HG02759 (cell line): Measurements from ENCODE around the gene WTIP.
"Not testable (repeated sequence)": the region's sequence is repeated elsewhere in the genome, so short reads cannot be mapped to it uniquely, and the experiment has no call there.

ENCODE experiments used
- ATAC-seq: cut with Tn5 transposase; IDR thresholded peaks from one replicate; pipeline ENCODE4 v1.9.1; 2021; ENCODE audit warnings: mild to moderate bottlenecking, moderate library complexity; ENCODE audit not compliant: unreplicated experiment

WTIP gene

DNA sequence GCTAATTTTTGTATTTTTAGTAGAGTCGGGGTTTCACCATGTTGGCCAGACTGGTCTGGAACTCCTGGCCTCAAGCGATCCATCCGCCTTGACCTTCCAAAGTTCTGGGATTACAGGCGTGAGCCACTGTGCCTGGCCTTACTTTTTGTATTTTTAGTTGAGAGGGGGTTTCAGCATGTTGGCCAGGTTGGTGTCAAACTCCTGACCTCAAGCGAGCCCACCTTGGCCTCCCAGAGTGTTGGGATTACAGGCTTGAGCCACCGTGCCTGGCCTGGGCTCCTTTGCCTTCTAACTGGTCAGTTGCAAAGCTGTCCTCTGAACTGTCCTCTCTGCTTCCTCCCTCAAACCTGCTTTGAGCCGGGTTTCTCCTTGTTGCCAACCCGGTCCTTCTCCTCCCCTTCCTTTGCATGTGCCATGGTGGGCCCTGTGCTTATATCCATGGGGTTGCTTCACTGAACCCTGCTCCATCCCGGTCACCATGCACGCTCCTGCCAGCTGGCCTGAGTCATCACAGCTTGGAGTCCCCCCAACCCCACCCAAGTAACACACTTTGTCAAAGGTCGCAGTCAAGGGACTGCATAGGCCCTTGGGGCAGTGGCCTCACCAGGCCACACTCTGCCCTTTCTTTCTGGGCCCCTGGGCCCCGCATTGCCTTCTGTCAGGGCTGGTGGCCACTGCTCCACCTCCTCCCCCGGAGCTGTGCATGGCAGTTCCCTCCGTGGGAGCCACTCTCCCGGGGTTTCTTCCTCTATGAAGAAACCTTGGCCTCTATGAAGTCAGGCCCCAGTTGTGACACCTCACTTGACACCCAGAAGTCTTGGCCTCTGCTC is 21.2 kb downstream of the WTIP start:
- ATAC-seq, result no peak

DNA sequence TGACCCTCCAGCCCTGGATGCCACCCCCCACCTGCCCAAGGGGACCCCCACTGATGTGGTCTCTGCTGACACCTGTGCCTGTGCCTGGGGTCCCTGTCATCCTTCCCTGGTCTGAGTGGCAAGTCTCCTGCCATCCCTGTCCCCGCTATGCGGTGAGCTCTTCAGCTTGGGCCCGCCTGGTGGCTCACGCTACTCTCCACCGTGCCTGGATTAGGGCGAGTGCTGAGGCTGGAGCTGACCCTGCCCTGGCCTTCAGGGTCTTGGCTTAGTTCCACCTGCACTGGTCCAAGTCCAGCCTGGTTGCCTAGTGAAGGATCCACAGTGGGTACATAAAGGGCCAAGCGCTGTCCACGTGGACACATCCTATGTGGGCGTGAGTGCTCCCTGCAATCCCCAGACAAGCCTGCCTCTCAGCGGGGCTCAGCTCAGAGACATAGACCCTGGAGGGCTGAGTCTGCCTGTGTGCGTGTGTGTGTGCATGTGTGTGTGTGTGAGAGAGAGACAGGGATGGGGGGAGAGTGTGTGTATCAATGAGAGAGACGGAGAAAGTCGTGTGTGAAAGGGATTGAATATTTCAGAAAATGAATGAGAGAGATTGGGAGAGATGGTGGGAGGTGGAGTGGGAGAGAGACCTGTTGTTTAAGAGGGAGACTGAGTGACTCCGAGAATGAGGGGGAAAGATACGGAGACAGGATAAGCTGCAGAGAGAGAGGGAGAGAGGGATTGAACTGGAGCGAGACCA is 22.1 kb downstream of the WTIP start:
- ATAC-seq, result no peak

DNA sequence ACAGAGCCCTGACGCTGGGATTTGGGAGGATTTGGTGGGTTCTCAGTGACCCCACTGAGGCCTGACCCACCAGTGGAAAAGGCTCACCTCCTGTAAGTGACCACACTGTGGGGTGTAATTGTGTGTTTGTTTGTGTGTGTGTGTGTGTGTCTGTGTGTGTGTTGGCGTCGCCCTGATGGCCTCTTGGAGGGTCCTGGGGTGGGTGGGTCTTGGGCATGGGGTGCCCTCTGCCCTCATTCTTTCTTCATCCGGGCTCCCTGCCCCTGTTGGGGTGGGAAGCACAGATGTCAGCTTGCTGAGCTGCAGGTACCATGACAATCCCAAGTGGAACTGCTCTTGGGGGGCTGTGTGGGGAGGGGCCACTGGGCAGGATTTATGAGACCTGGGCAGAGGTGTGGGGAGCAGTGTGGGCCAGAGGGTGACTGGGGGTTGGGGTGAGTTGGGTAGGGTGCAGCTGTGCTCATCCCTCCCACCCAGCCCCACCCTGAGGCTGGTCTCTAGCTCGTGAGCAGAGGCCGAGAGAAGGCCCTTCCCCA is 22.8 kb downstream of the WTIP start:
- ATAC-seq, result no peak

DNA sequence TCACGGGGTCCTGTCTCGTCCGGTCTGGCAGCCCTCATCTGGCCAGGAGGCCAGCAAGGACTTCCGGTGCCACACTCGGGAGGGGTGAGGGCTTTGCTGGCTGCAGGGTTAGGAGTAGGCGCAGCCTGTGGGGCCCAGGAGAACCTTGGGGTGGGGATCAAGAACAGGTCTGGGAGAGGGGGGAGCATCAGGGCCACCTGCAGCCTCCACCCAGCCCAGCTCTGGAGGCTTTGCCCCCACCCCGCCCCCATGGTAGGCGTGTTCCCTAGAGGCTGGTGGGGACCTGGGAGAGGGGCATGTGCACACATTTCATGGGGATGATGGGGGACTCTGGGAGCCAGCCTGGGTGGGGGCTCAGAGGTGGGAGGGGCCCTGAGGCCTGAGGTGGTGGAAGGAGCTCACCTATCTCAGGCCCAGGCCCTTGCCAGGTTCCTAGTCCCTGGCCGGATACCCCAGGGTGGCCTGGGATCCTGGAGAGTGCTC is 23.3 kb downstream of the WTIP start:
- ATAC-seq, result no peak

DNA sequence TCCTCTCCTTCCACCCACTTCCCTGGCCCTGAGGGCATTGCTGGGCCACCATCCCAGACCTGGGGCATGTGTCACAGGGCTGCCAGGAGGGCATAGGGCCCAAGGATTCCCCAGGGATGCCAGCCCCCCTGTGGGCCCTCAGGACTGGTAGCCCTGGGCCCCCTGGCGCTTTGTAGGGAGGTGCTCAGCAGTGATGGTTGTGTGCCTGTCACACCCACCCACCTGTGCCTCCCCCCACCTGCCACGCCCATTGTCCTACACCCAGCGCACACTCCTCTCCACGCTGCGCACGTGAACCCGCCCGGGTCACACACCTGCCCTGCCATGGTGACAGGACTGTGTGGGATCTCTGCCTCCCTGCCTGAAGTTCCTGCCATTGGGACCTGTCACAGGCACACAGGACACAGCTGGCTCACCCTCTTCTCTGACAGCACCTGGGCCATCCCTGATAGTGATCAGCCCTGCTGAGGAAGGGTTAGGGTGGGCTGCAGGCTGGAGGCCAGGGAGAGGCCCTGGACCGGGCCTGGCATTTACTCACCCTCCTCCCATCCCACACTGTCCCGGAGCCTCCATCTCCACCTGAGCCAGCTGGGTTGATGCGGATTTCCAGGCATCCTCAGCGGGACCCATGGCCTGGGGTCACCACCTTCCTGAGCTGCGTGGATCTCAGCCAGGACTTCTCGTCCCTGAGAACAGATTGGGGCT is 23.9 kb downstream of the WTIP start:
- no peak for ATAC-seq

DNA sequence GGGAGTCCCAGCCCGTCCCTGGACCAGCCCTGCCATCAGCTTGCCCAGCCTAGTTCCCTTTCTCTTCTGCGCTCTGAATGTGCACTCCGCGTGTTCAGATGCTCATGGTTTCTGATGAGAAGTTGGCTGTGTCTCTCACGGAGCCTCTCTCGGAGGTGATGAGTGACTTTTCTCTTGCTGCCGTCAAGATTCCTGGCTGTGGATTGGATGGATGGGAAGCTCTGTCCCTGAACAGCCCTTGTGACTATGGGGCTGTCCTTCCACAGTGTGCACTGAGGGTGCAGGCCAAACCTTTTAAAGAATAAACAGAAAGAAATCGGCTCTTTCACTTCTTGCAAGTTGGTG is 24.4 kb downstream of the WTIP start:
- ATAC-seq, result no peak

DNA sequence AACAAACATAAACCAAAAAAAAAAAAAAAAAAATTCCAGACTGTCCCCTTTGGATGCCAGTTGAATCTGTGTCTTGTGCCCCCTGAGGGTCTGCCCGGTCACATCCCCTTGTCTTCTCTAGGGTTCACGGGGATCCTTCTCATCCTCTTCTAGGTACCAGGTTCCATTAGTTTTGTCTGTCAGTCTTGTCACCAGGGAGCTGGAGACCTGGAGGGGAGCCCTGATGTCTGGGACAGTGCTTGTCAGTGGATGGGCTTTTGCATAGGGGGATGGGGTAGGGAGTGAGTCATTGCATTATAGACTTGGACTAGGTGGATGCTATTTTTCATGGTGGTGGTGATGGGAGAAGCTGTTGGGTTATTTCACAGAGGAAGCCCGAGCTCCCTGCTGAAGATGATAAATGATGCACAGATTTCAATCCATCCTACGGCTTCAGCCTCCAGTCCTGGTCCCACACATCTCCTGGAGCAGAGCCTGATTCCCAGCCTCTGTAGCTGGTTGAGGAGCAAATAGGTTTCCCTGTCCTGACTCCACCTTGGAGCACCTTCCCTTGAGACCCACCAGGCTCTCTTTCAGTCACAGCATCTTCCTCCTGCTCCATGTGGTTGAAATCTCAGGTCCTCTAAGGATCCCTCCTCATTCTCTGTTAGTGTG is 26.0 kb downstream of the WTIP start:
- no peak for ATAC-seq

DNA sequence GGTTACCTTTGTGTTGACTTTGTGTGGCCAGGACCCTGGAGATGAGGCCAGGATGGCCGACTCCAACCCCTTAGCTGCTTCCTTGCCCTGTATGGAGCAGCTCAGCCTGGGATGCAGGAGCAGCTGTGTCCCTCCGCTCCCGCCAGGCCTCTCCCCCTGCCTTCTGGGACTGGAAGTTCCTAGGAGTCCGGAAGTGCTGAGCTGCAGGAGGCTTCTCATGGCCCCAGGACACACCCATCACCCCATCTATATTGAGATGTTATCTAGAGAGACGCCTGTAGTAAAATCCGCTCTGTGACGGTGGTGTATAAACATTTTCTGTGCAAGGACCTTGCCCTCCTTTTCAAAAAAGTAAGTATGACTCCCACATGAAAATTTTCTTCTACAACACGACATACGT is 27.0 kb downstream of the WTIP start:
- ATAC-seq, result no peak

DNA sequence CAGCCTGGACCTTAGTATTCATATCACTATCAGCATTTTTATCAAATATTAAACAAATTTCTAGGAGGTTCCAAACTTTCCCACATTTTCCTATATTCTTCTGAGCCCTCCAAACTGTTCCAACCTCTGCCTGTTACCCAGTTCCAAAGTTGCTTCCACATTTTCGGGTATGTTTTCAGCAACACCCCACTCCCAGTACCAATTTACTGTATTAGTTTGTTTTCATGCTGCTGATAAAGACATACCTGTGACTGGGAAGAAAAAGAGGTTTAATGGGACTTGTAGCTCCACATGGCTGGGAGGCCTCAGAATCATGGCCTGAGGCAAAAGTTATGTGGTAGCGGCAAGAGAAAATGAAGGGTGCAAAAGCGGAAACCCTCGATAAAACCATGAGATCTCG is 29.3 kb downstream of the WTIP start:
- not testable (repeated sequence) for ATAC-seq

DNA sequence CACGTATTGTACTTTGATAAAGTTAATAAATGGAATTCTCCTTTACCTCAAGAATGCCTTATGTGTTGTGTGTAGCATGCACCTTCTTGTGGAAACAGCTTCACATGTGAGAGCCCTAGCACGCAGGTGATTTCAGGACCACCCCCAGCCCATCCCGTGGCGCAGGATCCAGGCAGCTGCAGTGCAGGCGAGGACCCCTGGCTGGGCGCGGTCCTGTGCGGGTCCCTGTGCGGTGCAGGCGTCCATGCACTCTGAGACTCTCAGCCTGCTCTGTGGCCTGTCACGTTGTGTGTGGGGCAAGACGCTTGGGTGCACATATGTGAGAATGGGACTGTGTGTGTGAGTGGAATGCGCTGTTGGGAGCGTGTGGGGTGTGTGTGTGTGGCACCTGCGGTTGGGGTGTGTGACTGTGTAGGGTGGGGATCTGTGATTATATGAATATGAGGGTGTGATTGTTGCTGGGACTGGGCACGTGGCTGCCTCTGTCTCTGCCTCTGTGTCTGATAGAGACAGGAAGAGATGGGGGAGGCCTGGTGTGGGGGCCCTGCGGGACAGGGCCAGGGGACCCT is 30.8 kb downstream of the WTIP start:
- no peak for ATAC-seq

DNA sequence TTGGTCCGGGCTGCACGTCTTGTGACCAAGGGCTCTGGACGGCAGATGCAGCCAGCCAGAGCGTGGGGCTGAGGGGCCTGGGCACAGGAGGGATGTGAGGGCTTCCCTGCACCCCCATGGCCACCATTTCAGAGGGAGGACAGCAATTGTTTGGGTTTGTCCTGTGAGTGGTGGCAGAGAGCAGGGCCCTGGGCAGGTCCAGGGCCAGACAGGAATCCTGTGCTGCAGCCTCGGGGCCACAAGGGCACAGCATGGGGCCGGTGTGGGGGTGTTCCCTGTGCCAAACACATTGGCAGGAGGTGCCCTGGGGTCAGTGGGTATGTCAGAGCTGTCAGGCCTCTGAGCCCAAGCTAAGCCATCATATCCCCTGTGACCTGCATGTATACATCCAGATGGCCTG is 32.2 kb downstream of the WTIP start:
- no peak for ATAC-seq

DNA sequence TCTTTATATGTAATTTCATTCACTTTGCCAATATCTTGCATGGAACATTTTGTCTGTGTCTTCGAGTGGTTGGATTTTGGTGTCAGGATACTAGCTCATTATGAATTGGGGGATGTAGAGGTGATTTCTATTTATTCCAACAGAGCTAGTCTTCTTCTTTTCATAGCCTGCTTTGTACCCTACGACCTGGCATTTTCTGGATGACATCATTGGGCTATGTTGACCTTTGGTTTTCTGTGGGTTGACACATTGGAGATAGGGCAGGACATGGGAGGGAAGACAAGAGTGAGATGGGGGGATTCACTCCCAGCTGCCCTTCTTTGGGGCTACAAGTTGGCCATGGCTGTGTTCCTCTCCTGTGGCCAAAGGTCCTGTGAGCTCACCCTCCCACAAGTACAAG is 38.0 kb downstream of the WTIP start:
- no peak for ATAC-seq

DNA sequence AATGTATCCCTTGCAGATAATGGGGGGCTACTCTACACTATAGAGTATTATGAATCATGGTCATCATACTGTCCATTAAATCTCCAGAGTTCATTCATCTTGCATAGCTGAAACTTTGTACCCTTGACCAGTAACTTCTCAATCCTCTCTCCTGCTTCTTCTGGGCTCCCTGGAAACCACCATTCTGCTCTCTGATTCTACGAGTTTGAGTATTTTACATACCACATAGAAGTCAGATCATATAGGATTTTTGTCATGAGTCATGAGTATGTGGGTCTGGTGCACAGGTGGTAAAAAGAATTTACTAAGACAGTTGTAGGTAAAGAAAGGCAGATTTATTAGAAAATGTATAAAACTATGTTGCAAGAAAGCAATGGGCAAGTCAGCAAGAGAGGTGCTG is 41.9 kb downstream of the WTIP start:
- ATAC-seq, result no peak

DNA sequence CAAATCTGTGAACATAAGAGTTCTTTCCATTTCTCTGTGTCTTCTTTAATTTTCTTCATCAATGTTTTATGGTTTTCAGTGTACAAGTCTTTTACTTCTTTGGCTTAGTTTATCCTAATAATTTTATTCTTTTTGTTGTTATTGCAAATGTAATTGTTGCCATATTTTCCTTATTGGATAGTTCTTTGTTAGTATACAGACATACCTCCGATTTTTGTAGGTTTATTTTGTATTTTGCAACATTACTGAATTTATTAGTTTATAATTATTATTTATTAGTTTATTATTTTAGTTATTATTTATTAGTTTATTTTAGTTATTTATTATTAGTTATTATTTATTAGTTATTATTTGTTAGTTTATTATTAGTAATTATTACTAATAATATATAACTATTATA is 43.4 kb downstream of the WTIP start:
- no peak for ATAC-seq

DNA sequence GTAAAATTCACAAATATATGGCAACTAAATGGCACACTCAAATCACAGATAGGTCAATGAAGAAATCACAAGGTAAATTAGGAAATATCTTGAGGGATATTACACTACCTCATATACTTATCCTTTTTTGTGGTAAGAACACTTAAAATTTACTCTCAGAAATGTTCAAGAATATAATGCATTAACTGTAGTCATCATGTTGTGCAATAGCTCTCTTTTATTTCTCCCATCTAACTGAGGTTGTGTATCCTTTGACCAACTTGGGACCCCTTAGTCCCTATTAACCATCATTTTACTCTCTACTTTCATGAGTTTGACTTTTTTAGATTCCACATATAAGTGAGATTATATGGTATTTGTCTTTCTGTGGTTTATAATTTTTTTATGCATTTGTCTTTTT is 52.6 kb downstream of the WTIP start:
- ATAC-seq, result no peak

DNA sequence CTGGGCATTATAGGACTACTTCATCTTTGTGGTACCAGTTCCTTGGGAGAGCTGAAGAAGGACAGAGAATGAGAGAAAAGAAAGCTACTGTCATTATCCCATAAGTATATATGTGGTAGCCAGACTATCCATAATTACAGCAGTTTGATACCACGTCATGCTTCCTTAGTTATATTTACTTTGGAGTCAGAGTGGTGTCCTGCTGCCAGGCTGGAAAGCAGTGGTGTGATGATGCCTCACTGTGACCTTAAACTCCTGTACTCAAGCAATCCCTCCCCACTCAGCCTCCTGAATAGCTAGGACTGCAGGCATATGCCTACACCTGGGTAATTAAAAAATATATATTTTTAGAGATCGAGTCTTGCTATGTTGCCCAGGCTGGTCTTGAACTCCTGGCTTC is 57.8 kb downstream of the WTIP start:
- no peak for ATAC-seq

DNA sequence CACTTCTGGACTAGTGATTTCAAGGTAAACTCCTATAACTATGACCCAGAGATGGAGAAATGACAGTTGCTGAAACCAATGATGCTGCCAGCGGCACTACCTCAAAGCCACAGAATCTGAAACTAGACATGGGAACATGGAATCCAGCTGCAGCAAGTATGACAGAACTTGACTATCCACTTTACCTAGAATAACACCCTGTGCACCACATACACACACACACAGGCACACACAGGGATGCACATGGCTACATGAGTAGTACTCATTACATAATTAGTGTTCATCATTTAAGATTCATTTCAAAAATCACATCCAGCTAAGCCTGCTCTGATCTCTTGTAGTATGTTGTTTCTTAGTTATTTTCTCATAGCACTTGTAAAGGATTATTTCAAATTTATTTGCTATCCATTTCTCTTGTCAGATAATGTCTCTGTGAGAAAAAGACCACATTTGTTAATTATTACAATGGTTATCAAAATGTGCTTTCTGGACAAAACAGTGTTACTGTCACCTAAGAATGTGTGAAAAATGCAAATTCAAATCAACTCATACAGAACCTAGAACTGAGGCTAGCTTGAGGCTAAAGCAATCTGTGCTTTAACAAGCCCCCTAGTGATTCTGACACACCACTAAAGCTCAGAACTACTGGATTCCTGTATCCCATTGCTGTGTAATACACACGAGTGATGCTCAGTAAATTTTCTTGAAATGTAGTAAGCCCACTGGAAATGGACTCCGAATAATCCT is 59.4 kb downstream of the WTIP start:
- ATAC-seq, result peak; percentile 57

DNA sequence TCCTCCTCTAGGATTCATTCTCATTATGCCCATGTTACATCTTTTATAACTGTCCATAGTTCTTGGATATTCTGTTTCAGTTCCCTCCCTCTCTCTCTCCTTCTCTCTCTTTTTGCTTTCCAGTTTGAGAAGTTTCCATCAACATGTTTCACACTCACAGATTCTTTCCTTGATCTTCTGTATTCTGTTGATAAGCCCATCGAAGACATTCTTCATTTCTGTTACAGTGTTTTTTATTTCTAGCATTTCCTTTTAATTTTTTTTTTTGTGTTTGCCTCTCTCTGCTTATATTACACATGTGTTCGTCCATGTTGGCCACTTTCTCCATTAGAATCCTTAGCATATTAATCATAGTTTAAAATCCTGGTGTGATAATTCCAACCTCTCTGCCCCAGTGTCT is 68.3 kb downstream of the WTIP start:
- ATAC-seq, result no peak

DNA sequence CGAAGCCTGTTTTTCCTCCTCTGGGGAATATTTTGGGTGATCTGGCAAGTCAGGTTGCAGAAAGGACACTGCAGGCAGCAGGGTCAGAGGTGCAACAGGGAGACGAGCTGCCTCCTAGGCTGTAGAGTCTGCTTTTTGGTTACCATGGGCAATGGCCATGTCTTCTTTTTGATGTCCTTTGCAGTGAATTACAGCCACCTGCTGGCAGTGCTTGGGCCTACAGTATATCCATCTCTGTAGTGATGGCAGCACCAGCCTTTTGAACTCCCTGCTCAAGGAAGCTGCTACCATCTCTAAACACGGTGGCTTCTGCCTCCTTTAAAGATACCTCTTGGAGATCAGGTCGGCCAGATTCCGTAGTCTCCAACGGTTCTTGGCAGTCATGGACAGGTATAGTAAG is 73.9 kb downstream of the WTIP start:
- ATAC-seq, result no peak

DNA sequence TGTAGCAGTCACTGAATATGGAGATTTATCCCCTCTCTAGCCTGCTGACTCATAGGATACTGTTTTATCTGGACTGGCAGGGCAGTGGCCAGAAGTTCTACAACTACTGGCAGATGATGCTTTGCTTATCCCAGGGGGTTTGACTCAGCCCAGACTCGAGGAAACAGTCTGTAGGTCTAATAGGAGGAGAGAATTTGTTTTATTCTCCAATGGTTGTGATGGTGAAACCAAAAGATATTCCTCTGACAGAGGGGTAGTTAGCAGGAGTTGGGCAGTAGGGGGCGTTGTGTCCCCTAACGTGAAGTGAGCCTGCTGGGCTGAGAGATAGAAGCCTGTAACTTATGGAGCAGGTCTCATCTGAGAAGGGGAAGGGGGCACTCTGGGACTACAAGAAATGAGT is 74.9 kb downstream of the WTIP start:
- ATAC-seq, result no peak
